Upper lobe of left lung (tissue), 4 donors: ENCODE data around the gene ARFRP1.

Source experiments
- CTCF ChIP-seq, 6 experiments: fragments of 450-650 bp in 4 of 6; fragments of 200-600 bp in 2 of 6; sonication (generic) in 2 of 6; IDR thresholded peaks; one replicate each; pipeline ENCODE4 v1.5.1; 2016 to 2019; ENCODE audit warnings: antibody characterized with exemption in 6 of 6
- POLR2A ChIP-seq, 4 donors: fragments of 450-650 bp; IDR thresholded peaks; one replicate each; pipeline ENCODE4 v1.5.1; 2016 to 2017; ENCODE audit warnings: antibody characterized with exemption in 4 of 4, mild to moderate bottlenecking in 2 of 4
- POLR2AphosphoS5 ChIP-seq, 2 donors: sonication (generic); formaldehyde crosslinking; IDR thresholded peaks; one replicate each; pipeline ENCODE4 v1.5.1; 2017; ENCODE audit warnings: antibody characterized with exemption in 2 of 2

GRCh38 chr20:63656451-63656850, 51.3 kb downstream of the ARFRP1 start:
- no peak for TF ChIP-seq POLR2A (IDR thresholded peaks at IDR 0.05)
- no peak for TF ChIP-seq CTCF (IDR thresholded peaks at IDR 0.05)
- no peak for TF ChIP-seq POLR2AphosphoS5 (IDR thresholded peaks at IDR 0.05)
